Spinal cord (tissue), 10 donors: ENCODE measurements around the gene AGMAT. TPM values are rescaled to one million over a fixed set of nuclear protein-coding genes. Genes with fewer than 3 reads are reported as not detected.

Source experiments
- DNase-seq, 6 donors: peaks; one replicate each; pipeline versions ENCODE4 v3.0.0 to v3.0.0-alpha.2; 2013 to 2015; ENCODE audit warnings: low spot score in 6 of 6, low read depth in 4 of 6
- H3K27ac ChIP-seq: one replicate; pipeline ENCODE4 v1.5.1; 2013; ENCODE audit warnings: low read depth, low read length, control low read depth
- H3K27me3 ChIP-seq: one replicate; pipeline ENCODE4 v1.6.1; 2013; ENCODE audit warnings: low read length; ENCODE audit not compliant: control insufficient read depth, insufficient read depth
- H3K36me3 ChIP-seq: one replicate; pipeline ENCODE4 v1.6.1; 2013; ENCODE audit warnings: low read length; ENCODE audit not compliant: control insufficient read depth, insufficient read depth
- H3K4me1 ChIP-seq: one replicate; pipeline ENCODE4 v1.6.1; 2013; ENCODE audit warnings: low read length; ENCODE audit not compliant: control insufficient read depth, insufficient read depth
- H3K4me3 ChIP-seq: one replicate; pipeline ENCODE4 v1.5.1; 2013; ENCODE audit warnings: low read depth, low read length, control low read depth
- H3K9me3 ChIP-seq: one replicate; pipeline ENCODE4 v1.6.1; 2013; ENCODE audit warnings: low read length; ENCODE audit not compliant: control insufficient read depth, insufficient read depth
- WGBS: methylation state at CpG from one replicate; pipeline ENCODE4 v1.1.5; 2013; ENCODE audit warnings: missing lambda C conversion rate; ENCODE audit not compliant: insufficient coverage; 5-methylcytosine and 5-hydroxymethylcytosine counted together
- polyA plus RNA-seq, 2 donors: library from polyadenylated mRNA; unstranded; fragments of 120-200 nt; gene quantifications; one replicate each; pipeline ENCODE4 v1.2.1, GENCODE V29; 2013; ENCODE audit not compliant: insufficient read length in 2 of 2
- total RNA-seq, 2 donors: library from RNA; depleted of rRNA in 1 of 2; stranded (reverse); fragments of 120-200 nt in 1 of 2; fragments of >200 nt in 1 of 2; gene quantifications; one replicate each; pipeline versions ENCODE4 v1.2.3 to v1.2.4, GENCODE V29; 2013 to 2014
- donor health status: healthy.

The AGMAT gene
- total and polyA plus RNA-seq, 4 donors, result 0.83 to 2.6 (median 1.7) TPM

DNA sequence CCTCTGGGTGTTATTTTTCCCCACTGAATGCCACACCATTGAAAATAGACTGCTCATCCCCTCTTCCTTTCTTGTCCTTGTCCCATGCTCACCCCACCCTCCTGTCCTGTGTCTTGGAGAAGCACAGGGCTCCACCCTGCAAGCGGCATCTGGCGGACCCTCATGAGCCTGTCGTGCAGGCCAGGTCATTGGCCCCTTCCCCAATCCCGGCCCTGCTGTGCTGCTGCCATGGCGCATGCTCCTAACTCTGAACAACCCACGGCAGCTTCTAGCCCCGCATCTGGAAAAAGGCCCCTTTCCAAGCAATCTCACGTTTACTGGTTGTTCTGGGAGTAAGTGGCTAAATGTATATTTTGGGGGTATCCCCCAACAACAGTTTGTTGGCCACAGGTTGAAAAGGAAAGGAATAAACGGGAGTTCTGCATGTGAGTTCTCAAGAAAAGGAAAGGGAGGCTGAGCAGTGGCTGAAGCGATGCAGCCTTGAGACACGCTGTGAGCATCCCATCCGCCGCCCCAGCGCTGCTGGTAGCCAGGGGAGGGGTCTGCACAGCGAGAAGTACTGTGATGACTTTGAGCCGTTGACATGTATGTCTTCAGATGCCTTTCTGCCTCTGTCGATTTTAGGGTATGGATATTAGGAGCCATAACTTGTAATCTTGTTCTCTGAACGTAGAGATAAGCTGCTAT lies 16.3 kb downstream of the AGMAT start:
- Histone ChIP-seq H3K4me3 (no peak overlapping the region), H3K9me3 (no peaks in the 10 kb centered on the region), H3K4me1 (no peaks in the 10 kb centered on the region), H3K27ac (no peak overlapping the region), H3K27me3 (no peaks in the 10 kb centered on the region), H3K36me3 (peaks cover 55% of the 10 kb centered on the region)
- WGBS, result 92% methylated on average over 11 of the region's 18 CpGs
- no peak for DNase-seq

GRCh38 chr1:15559189-15559810 lies 25.6 kb downstream of the AGMAT start:
- Histone ChIP-seq H3K27ac (no peak overlapping the region), H3K4me3 (no peak overlapping the region), H3K9me3 (no peaks in the 10 kb centered on the region), H3K27me3 (no peaks in the 10 kb centered on the region), H3K36me3 (peaks cover 42% of the 10 kb centered on the region), H3K4me1 (no peaks in the 10 kb centered on the region)
- DNase-seq, result no peak
- WGBS, result 100% methylated on average over 4 of the region's 12 CpGs

DNA sequence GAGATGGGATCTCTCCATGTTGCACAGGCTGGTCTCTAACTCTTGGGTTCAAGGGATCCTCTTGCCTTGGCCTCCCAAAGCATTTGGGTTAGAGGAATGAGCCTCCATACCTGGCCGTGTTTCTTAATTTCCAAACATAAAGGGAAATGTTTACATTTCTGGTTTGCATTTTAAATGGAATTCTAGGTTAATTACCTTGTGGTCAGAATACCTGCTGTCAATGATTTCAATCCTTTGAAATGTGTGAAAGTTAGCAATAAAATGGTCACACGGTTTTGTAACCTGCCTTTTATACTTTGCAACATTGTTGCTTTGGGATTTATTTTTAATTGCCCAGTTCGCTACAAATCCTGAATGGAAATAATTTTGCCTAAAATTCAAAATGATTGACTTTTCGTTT lies 26.3 kb downstream of the AGMAT start:
- DNase-seq, result no peak
- Histone ChIP-seq H3K4me1 (no peaks in the 10 kb centered on the region), H3K27ac (no peak overlapping the region), H3K36me3 (peaks cover 34% of the 10 kb centered on the region), H3K27me3 (no peaks in the 10 kb centered on the region), H3K4me3 (no peak overlapping the region), H3K9me3 (no peaks in the 10 kb centered on the region)
- WGBS, result 85% methylated on average over 3 of the region's 4 CpGs

DNA sequence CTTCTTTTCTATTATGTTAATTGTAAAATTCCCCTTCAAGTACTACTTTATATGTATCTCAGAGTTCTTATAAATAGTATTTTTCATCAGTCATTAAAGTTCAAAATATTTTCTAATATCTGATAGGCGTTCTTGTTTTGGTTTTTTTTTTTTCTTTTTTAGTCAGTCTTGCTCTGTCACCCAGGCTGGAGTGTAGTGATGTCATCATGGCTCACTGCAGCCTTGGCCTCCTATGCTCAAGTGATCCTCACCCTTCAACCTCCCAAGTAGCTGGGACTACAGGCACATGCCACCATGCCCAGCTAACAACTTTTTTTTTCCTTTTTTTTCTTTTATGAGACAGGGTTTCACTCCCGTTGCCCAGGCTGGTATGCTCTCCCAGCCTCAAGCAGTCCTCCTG lies 27.3 kb downstream of the AGMAT start:
- H3K27me3 ChIP-seq, result no peaks in the 10 kb centered on the region
- no peaks in the 10 kb centered on the region for H3K9me3 ChIP-seq
- no peak overlapping the region for H3K4me3 ChIP-seq
- no peak for DNase-seq
- 80% methylated on average over 1 of the region's 2 CpGs for WGBS
- H3K27ac ChIP-seq, result no peak overlapping the region
- H3K36me3 ChIP-seq, result peaks cover 24% of the 10 kb centered on the region
- H3K4me1 ChIP-seq, result no peaks in the 10 kb centered on the region

DNA sequence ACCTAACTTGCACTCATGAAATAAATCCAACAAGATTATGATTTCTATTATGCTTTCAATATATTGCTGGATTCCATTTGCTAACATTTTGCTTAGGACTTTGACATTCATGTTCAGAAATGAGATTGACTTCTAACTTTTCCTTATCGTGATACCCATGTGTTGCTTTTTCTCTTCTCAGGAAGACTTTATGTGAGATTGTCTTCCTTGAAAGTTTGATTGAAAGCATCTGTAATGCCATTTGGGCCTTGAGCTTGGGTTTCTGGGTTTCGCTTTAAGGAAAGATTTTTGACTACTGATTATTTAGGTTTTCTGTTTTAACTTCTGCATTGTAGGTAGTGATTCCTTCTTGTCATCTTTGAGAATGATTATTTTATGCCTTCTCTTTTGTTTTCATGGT lies 27.8 kb downstream of the AGMAT start:
- Histone ChIP-seq H3K36me3 (peaks cover 19% of the 10 kb centered on the region), H3K4me1 (no peaks in the 10 kb centered on the region), H3K27me3 (no peaks in the 10 kb centered on the region), H3K4me3 (no peak overlapping the region), H3K9me3 (no peaks in the 10 kb centered on the region), H3K27ac (no peak overlapping the region)
- WGBS, result no CpG with 5 or more reads among the region's 2 CpGs
- DNase-seq, result no peak

GRCh38 chr1:15550573-15550972 lies 34.3 kb downstream of the AGMAT start:
- H3K4me1 ChIP-seq, result no peaks in the 10 kb centered on the region
- 85% methylated on average over 4 of the region's 6 CpGs for WGBS
- no peaks in the 10 kb centered on the region for H3K27me3 ChIP-seq
- H3K9me3 ChIP-seq, result no peaks in the 10 kb centered on the region
- H3K4me3 ChIP-seq, result no peak overlapping the region
- H3K27ac ChIP-seq, result no peak overlapping the region
- DNase-seq, result no peak
- H3K36me3 ChIP-seq, result peaks cover 18% of the 10 kb centered on the region

GRCh38 chr1:15546641-15547040 lies 38.2 kb downstream of the AGMAT start:
- no CpG with 5 or more reads among the region's 2 CpGs for WGBS
- no peaks in the 10 kb centered on the region for H3K4me1 ChIP-seq
- H3K9me3 ChIP-seq, result no peaks in the 10 kb centered on the region
- no peaks in the 10 kb centered on the region for H3K27me3 ChIP-seq
- H3K4me3 ChIP-seq, result no peak overlapping the region
- H3K36me3 ChIP-seq, result peaks cover 36% of the 10 kb centered on the region
- no peak overlapping the region for H3K27ac ChIP-seq
- no peak for DNase-seq

DNA sequence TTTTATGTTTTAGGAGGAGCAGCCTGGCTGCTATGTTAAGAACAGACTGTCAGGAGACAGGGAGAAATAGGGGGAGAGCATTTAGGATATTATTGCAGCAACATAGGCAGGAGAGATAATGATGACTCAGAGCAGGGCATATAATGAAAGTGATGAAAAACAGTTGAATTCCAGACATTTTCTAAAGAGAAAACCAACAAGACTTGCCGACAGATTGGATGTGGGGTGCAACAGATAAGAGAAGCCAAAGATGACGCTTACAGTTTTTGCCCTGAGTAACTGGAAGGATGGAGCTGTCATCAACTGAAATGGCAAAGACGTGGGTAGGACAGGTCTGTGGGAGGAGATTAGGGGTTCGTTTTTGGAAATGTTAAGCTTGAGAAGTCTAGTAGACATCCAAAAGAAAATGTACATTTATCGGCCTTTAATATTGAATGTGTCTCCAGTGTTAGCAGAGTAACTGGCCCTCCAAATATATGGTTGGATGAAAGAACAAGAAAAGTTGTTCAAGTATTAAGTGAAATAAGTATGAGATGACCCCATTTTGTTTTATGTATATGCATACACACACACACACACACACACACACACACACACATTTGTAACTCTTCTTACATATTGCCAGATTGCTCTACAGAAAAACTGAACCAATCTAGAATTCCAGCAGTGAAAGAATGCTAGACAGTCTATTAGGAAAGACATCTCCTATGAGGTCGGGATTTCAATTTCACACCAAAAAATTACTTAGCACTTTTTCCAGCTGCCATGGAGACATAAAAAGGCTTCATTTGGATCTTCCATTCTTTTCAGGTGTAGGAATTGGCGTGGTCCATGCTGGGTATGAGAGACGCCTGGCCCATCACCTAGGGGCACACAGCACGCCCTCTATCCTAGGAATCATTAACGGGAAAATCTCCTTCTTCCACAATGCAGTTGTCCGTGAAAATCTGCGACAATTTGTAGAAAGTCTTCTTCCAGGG lies 41.0 kb downstream of the AGMAT start:
- Histone ChIP-seq H3K27ac (no peak overlapping the region), H3K4me3 (no peak overlapping the region), H3K27me3 (no peaks in the 10 kb centered on the region), H3K9me3 (no peaks in the 10 kb centered on the region), H3K4me1 (no peaks in the 10 kb centered on the region), H3K36me3 (peaks cover 41% of the 10 kb centered on the region)
- WGBS, result 93% methylated on average over 4 of the region's 12 CpGs
- DNase-seq, result no peak

GRCh38 chr1:15543251-15543588 lies 41.6 kb downstream of the AGMAT start:
- Histone ChIP-seq H3K27ac (no peak overlapping the region), H3K27me3 (no peaks in the 10 kb centered on the region), H3K4me3 (no peak overlapping the region), H3K36me3 (peaks cover 47% of the 10 kb centered on the region), H3K4me1 (no peaks in the 10 kb centered on the region), H3K9me3 (no peaks in the 10 kb centered on the region)
- DNase-seq, result no peak
- 98% methylated on average over 5 of the region's 5 CpGs for WGBS
